ENCODE measurements around the gene ARMH4. TPM values are rescaled to one million over a fixed set of nuclear protein-coding genes. Genes with fewer than 3 reads are reported as not detected.

The ARMH4 gene
- total RNA-seq, 2 donors from 2014 or later: 17.3 to 30.7 TPM

GRCh38 chr14:57957441-57957840 is 194.6 kb downstream of the ARMH4 start:
- Mint-ChIP-seq H3K4me1 (peaks cover 26% of the 10 kb centered on the region), H3K36me3 (ENCODE audit: low read depth) (no peaks in the 10 kb centered on the region), H3K27me3 (ENCODE audit: insufficient read depth) (peaks cover 6% of the 10 kb centered on the region), H3K4me3 (no peak overlapping the region), H3K27ac (no peak overlapping the region), H3K9me3 (peaks cover 37% of the 10 kb centered on the region)
- H3K36me3 ChIP-seq (ENCODE audit: control insufficient read depth, insufficient read depth, low read length): no peaks in the 10 kb centered on the region
- TF ChIP-seq, protein P1, sequence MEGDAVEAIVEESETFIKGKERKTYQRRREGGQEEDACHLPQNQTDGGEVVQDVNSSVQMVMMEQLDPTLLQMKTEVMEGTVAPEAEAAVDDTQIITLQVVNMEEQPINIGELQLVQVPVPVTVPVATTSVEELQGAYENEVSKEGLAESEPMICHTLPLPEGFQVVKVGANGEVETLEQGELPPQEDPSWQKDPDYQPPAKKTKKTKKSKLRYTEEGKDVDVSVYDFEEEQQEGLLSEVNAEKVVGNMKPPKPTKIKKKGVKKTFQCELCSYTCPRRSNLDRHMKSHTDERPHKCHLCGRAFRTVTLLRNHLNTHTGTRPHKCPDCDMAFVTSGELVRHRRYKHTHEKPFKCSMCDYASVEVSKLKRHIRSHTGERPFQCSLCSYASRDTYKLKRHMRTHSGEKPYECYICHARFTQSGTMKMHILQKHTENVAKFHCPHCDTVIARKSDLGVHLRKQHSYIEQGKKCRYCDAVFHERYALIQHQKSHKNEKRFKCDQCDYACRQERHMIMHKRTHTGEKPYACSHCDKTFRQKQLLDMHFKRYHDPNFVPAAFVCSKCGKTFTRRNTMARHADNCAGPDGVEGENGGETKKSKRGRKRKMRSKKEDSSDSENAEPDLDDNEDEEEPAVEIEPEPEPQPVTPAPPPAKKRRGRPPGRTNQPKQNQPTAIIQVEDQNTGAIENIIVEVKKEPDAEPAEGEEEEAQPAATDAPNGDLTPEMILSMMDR (conservative IDR thresholded peaks at IDR 0.05): no peak
- H3K4me1 ChIP-seq (ENCODE audit: control insufficient read depth, insufficient read depth, low read length): peaks cover 9% of the 10 kb centered on the region
- no peaks in the 10 kb centered on the region for H3K9me3 ChIP-seq (ENCODE audit: control insufficient read depth, low read length)
- H3K27ac ChIP-seq (ENCODE audit: low read depth, low read length): no peak overlapping the region
- H3K4me3 ChIP-seq (ENCODE audit: low read length): no peak overlapping the region
- H3K27me3 ChIP-seq (ENCODE audit: control insufficient read depth, insufficient read depth, low read length, poor library complexity, severe bottlenecking): no peaks in the 10 kb centered on the region
- no peak for DNase-seq
- 95% methylated on average over 2 of the region's 2 CpGs; no CpG with 5 or more reads in 1 of the 2 experiments for WGBS, 2 experiments (ENCODE audit: insufficient coverage in 1 of 2, insufficient read length in 1 of 2)
- no peak overlapping the region for H3K9ac ChIP-seq (ENCODE audit: extremely low read depth, low read length, poor library complexity, severe bottlenecking)

Other genes with a start within 250 kb of the ARMH4 start
- gene ACTR10, start 47.9 kb upstream of the ARMH4 start, total RNA-seq: 10 to 100 TPM; 53.2 to 53.8 TPM
- 100 to 1,000 TPM; 279 to 291 TPM for gene PSMA3, start 92.6 kb upstream of the ARMH4 start, total RNA-seq
- 10 to 100 TPM; 22.1 to 24.5 TPM for gene ARID4A, start 146.3 kb upstream of the ARMH4 start, total RNA-seq
- not detected for gene TOMM20L, start 243.7 kb upstream of the ARMH4 start, total RNA-seq